GM21576 (cell line): ENCODE data around the gene C14orf119.

Source experiments
- ATAC-seq: cut with Tn5 transposase; IDR thresholded peaks from one replicate; pipeline ENCODE4 v1.9.1; 2021; ENCODE audit warnings: mild to moderate bottlenecking, moderate library complexity; ENCODE audit not compliant: unreplicated experiment

The C14orf119 gene

DNA sequence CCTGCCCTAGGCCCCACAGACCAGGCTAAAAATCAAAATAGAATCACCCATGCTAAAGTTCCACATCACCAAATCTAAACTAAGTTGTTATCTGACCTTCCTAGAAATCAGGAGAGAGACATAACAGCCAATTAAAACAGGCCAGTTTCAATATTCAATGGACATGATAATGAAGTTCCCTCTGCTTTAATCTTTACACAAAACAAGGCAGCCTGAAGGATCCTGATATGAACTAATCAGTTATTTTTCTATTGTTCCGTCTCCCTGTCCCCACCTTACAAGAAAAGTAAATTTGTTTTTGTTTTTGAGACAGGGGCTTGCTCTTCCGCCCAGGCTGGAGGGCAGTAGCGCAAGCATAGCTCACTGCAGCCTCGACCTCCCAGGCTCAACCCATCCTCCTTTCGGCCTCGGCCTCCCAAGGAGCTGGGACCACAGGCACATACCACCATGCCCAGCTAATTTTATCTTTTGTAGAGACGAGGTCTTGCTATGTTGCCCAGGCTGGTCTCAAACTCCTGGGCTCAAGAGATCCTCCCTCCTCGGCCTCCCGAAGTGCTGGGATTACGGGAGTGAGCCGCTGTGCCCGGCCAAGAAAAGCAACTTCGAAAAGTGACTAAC is 29.1 kb downstream of the C14orf119 start:
- no peak for ATAC-seq

- ATAC-seq, result no peak
Measured at GRCh38 chr14:23125011-23125410, 29.7 kb downstream of the C14orf119 start.

DNA sequence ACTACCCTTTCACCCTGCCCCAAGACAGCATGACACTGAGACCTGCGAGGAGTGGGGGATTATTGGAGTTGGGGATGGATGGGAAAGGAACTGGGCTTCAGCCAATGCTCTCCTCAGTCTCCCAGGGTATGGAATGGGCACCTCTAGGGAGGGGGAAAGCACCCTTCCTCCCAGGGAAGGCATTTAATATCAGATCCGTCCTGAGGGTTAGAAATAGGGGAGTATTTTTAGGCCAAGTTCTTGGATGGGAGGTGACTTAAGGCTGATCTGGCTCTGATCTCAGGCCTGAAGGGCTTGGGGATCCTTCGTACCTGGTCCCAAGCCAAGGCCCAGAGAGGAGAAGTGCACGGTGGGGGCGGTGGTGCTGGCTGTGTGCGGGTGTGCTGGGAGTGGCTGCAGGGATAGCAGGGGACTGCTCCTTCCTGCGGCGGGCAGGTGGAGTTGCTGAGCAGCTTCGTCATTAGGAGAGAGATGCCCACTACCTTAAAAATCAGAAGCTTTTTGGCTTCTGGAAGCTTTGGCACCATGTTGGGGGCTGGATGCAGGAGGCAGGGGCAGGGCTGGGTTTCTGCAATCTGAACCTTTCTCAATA is 30.7 kb downstream of the C14orf119 start:
- ATAC-seq, result no peak

GRCh38 chr14:23126548-23127278 is 31.4 kb downstream of the C14orf119 start:
- no peak for ATAC-seq

- no peak for ATAC-seq
Measured at GRCh38 chr14:23127861-23128260, 32.6 kb downstream of the C14orf119 start.

DNA sequence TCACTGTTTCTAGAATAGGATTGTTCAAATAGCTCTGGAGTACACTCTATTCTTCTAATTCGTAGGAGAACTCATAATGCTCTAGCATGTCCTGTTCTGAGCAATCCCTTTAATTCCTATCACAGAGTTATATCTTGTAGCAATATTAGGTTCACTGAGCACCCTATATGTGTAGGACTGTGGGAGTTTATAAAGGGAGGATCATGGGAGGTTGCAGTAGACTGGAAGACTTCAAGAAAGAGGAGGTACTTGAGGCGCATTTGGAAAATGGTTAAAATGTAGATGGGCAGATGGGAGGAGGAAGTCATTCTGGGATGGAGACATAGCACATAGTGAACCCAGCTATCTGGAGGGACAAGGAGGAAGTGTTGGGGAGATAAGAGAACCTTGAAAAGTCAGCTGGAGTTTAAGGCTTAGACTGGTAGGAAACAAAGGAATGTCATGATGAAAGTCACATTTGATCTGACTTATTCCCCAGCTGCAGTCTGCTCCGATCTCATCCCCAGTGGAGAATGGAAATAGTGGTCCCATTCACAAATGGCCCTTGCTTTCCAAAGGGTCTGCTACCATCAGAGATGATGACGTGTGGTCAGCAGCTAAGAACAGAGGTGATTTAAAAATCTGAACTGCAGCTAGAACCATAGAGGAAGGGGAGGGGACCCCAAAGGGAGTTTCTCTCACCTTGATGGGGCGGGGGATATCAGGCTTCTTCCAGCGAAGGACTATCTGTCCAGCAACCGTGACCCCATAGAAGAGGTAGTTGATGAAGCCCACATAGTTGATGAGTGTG is 33.9 kb downstream of the C14orf119 start:
- ATAC-seq, result no peak

DNA sequence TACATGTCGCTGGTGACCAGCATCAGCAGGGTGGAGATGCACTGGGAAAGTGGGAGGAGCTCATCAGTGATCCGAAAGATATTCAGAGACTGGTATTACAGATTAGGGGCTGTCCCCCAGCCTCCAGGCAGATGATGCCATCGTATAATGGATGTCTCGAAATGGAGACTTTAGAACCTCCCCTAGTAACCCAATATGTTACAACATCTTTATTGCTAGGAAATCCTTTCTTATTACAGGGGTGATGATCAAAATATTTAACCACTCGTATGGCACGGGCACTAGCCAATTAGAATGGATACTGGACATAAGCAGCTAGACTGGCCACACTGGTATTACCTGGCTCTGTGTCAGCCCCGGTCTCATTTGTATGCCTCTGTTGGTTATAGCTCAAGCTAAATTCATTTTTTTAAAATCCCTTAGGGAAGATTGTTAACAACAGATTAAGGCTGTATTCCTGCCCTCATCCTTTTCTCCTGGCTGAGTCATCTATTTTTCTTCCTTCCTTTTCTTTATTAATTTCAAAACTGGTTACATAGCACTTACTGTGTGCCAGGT is 34.5 kb downstream of the C14orf119 start:
- ATAC-seq, result no peak

DNA sequence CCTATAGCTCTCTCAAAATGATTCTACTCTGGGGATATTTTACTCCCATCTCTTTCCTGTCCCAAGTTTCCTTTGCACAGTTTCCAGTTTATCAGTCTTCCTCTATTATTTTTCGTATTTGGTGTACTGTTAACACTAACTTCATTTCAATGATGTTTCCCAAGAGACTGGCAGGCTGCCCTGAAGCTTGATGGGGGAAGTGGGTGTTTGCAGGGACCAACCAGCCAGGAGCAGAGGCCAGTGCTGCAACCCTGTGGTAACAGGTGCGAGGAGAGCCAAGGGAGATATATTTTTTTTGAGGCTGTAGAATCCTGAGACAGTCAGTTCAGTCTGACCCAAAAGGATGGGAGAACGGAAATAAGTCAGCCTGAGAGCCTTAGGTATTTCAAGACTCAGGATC is 35.6 kb downstream of the C14orf119 start:
- ATAC-seq, result no peak

GRCh38 chr14:23131482-23131881 is 36.2 kb downstream of the C14orf119 start:
- ATAC-seq, result no peak

GRCh38 chr14:23132970-23133369 is 37.7 kb downstream of the C14orf119 start:
- ATAC-seq, result no peak

DNA sequence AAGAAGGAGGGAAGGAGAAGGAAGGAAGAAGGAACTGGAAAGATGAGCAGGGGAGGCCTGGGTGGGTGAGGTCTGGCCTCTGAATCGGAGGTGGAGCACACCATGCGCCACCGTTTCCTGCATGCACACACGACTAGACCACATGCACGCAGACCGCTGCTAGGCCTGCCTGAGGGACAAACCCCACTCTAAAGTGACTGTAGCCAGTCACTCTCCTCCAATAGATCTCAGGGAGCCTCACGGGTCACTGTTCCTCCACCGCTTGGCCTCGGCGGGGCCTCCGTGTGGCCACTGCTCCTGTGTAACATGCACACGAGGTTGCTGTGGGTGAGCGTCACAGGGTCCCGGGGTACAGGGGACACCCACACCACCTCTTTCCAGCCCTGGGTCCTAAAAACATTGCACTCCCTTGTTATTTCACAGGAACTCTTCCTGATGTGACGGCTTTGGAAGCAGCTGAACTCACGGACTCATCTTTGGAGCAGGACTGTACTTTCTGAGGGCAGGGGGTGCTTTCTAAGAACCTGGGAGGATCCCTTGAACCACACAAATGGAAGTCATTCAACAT is 41.3 kb downstream of the C14orf119 start:
- no peak for ATAC-seq

DNA sequence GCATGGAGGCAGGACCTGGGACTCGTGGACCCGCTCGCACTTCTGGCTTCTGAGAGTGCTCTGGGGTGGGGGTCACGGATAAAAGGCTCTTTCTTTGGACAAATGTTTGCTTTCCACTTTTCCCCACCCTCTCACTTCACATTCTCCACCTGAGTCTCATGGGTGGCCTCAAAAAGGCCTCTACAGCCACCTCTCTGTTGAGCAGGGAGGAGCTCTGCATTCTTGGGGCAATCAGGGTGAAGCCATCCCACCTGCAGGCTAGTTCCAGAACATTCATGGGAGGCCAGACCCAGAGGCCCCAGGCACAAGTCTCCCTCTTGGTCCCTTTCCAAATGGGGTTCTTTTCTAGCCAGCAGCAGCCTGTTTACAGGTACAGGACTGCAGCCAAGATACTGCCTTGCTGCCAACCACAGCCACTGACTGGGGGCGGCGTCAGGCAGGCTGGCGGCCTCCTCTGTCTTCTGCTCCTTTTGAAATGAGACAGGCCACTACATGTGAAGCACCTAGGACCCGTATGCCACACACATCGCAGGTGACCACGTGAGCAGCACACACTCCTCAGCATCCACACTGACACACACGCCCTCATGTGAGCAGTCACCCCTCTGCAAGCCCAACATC is 42.0 kb downstream of the C14orf119 start:
- no peak for ATAC-seq

- no peak for ATAC-seq
Measured at GRCh38 chr14:23137813-23138535, 42.7 kb downstream of the C14orf119 start.

DNA sequence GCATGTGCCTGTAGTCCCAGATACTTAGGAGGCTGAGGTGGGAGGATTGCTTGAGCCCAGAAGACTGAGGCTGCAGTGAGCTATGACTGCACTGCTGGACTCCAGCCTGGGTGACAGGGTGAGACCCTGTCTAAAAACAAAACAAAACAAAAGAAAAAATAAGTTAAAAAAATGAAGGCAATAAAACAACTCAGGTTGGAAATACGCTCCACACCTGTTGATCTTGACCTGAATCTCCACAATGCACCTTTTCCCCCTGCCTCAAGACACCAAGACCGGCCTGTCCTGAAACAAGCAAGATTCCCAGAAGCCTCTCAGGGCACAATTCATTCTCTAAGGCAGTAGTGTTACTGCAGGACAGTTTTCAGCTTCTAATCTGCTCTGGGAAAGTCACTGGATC is 44.6 kb downstream of the C14orf119 start:
- ATAC-seq, result no peak

DNA sequence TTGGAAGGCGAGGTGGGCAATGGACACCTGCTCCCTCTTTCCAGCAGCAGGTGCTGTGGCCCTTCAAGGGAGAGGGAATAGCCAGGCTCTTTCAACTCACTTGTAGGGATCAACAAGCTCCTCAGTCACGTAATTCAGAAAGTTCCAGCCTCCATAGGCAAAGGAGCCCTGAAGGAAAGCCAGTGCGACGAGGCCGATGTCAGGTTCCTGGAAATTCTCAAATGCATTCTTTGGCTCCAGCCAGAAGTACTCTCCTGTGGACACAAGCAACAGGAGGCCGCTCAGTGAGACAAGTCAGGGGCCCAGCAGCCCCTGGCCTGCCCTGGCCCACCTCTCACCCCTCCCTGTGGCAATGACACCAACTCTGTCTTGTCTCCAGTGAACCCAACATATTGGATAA is 45.1 kb downstream of the C14orf119 start:
- ATAC-seq, result no peak

GRCh38 chr14:23141706-23142444 is 46.6 kb downstream of the C14orf119 start:
- no peak for ATAC-seq

GRCh38 chr14:23142826-23143225 is 47.5 kb downstream of the C14orf119 start:
- no peak for ATAC-seq

- no peak for ATAC-seq
Measured at GRCh38 chr14:23143911-23144310, 48.6 kb downstream of the C14orf119 start.

GRCh38 chr14:23145794-23146350 is 50.6 kb downstream of the C14orf119 start:
- no peak for ATAC-seq
